Activated naive CD4-positive, alpha-beta T cell treated with anti-CD3 and anti-CD28 coated beads for 36 hours (primary cell): ENCODE data around the gene ANKS3. TPM values are rescaled to one million over a fixed set of nuclear protein-coding genes. Genes with fewer than 3 reads are reported as not detected.

Experiments
- CTCF ChIA-PET: fragments of 350-600 bp; sonication (Branson Sonifier 250); formaldehyde crosslinking; loops from one replicate; lab custom pipeline; 2021; ENCODE audit warnings: antibody characterized with exemption; lab: Charles Lee
- DNase-seq: peaks from one replicate; pipeline ENCODE4 v3.0.0-alpha.2; 2020
- H3K27ac Mint-ChIP-seq: one replicate; pipeline ENCODE4 v1.8.0; 2021; ENCODE audit warnings: mild to moderate bottlenecking, mixed read lengths
- H3K27me3 Mint-ChIP-seq: one replicate; pipeline ENCODE4 v1.8.0; 2021; ENCODE audit warnings: low read depth, mixed read lengths
- H3K36me3 Mint-ChIP-seq: one replicate; pipeline ENCODE4 v1.8.0; 2021; ENCODE audit warnings: low read depth, mixed read lengths
- H3K4me1 Mint-ChIP-seq: one replicate; pipeline ENCODE4 v1.8.0; 2021; ENCODE audit warnings: low read depth, mixed read lengths
- H3K4me3 Mint-ChIP-seq: one replicate; pipeline ENCODE4 v1.8.0; 2021; ENCODE audit warnings: mild to moderate bottlenecking, moderate library complexity, mixed read lengths
- H3K9me3 Mint-ChIP-seq: one replicate; pipeline ENCODE4 v1.8.0; 2021; ENCODE audit warnings: mixed read lengths
- intact Hi-C: fragments of 100-400 bp; cut with micrococcal nuclease; formaldehyde crosslinking; loops from one replicate; pipeline ENCODE4 v1.15.1; 2023
- total RNA-seq, 2 experiments: library from RNA; stranded (reverse); gene quantifications; one replicate each; pipeline ENCODE4 v1.2.3, GENCODE V29; 2021

The ANKS3 gene
- 10 to 100 TPM in 1 of 2 experiments, 1 to 10 TPM in 1; 8.2 to 11.7 TPM for total RNA-seq

DNA sequence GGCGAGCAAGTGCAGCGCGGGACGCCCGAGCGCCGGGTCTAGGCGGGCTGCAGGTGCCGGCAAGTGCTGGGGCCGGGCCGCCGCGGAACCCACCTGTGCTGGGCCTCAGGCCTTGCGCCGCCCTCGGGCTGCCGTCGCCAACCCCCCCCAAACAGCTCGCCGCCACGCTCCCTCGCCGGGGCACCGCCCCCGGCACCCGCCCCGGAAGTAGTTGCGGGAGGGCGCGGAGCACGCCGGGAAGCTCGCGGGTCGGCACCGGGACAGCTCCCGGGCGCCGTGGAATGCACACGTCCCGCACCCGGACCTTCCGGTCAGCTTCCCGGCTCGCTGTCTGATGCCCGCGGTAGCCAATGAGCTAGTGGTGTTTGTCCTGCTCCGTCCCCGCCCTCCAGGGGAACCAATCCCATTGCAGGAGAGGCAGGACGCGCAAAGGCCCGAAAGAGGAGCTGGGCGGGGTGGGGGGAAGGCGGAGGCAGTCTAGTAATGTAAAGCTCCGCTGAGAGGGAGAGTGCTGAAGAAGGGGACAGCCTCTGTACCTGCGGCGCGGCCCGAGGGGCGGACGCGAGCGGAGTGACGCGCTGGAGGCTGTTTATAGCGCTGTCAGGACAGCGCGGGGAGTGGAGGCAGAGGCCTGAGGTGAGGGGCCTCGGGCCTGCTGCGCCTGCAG is at the start of gene ANKS3, which contains the start of gene DNAAF8:
ANKS3 (minus strand) TSS at position 209 of the 667 bp plus-strand sequence. CDS start 4,122 bp downstream, outside the sequence.
DNAAF8 (plus strand) TSS at position 475 of the 667 bp plus-strand sequence. CDS start 1,978 bp downstream, outside the sequence.
- DNase-seq, result peak; percentile 75
- Mint-ChIP-seq H3K9me3 (no peaks in the 10 kb centered on the region), H3K36me3 (no peaks in the 10 kb centered on the region), H3K4me3 (peak within 1 kb of the TSS; percentile 87), H3K27me3 (no peaks in the 10 kb centered on the region), H3K27ac (peak within 1 kb of the TSS; percentile 46), H3K4me1 (peaks cover 16% of the 10 kb centered on the region)
- intact Hi-C loops, result loop anchor here (1.0 kb wide), 5 partner anchors 33 to 224 kb away; partner anchors contain the start of genes GLYR1, ROGDI, SEC14L5 and UBN1
- CTCF ChIA-PET, result interaction anchor here (0.5 to 1.2 kb wide), 6 partner anchors 24 to 461 kb away, joined by 3 to 4 read pairs (median 3); partner anchors contain the start of genes MGRN1 and TFAP4

- Mint-ChIP-seq H3K36me3 (no peaks in the 10 kb centered on the region), H3K9me3 (no peaks in the 10 kb centered on the region), H3K27ac (no peak overlapping the region), H3K27me3 (no peaks in the 10 kb centered on the region), H3K4me3 (no peak overlapping the region), H3K4me1 (no peaks in the 10 kb centered on the region)
- intact Hi-C loops, result no loop called here
- no peak for DNase-seq
- CTCF ChIA-PET, result no interaction called here
These were observed 49.3 kb upstream of the ANKS3 start for GRCh38 chr16:4783251-4783950.

DNA sequence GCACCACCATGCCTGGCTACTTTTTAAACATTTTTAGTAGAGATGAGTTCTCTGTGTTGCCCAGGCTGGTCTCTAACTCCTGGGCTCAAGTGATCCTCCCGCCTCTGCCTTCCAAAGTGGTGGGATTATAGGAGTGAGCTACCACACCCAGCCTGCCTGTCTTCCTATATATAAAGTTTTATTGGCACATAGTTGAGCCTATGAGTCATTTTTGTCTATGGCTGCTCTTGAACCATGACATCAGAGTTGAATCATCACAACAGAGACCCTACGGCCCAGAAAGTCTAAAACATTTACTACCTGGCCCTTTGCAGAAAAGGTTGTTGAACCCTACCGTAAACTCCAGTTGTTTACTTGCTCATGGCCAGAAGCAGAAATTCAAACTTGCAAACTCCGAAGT is 46.2 kb upstream of the ANKS3 start:
- no peak overlapping the region for H3K4me3 Mint-ChIP-seq
- no peaks in the 10 kb centered on the region for H3K36me3 Mint-ChIP-seq
- no peaks in the 10 kb centered on the region for H3K27me3 Mint-ChIP-seq
- intact Hi-C loops, result no loop called here
- H3K27ac Mint-ChIP-seq, result no peak overlapping the region
- H3K4me1 Mint-ChIP-seq, result no peaks in the 10 kb centered on the region
- no peaks in the 10 kb centered on the region for H3K9me3 Mint-ChIP-seq
- CTCF ChIA-PET, result no interaction called here
- DNase-seq, result no peak

- Mint-ChIP-seq H3K36me3 (no peaks in the 10 kb centered on the region), H3K4me1 (no peaks in the 10 kb centered on the region), H3K4me3 (no peak overlapping the region), H3K27ac (no peak overlapping the region), H3K27me3 (no peaks in the 10 kb centered on the region), H3K9me3 (no peaks in the 10 kb centered on the region)
- DNase-seq, result no peak
- intact Hi-C loops, result no loop called here
- CTCF ChIA-PET, result interaction anchor here (0.6 kb wide), 1 partner anchor 20 kb away, joined by 3 read pairs; no protein-coding TSS in a partner anchor
These were observed 44.0 kb upstream of the ANKS3 start for GRCh38 chr16:4778050-4778392.

- H3K4me3 Mint-ChIP-seq, result no peak overlapping the region
- H3K36me3 Mint-ChIP-seq, result no peaks in the 10 kb centered on the region
- H3K4me1 Mint-ChIP-seq, result no peaks in the 10 kb centered on the region
- no peaks in the 10 kb centered on the region for H3K9me3 Mint-ChIP-seq
- no peaks in the 10 kb centered on the region for H3K27me3 Mint-ChIP-seq
- no peak overlapping the region for H3K27ac Mint-ChIP-seq
- CTCF ChIA-PET, result interaction anchor here (0.6 kb wide), 1 partner anchor 21 kb away, joined by 3 read pairs; no protein-coding TSS in a partner anchor
- no peak for DNase-seq
- intact Hi-C loops, result no loop called here
These were observed 43.4 kb upstream of the ANKS3 start for GRCh38 chr16:4777339-4778049.

GRCh38 chr16:4776141-4776705 is 42.2 kb upstream of the ANKS3 start:
- intact Hi-C loops, result no loop called here
- H3K27ac Mint-ChIP-seq, result no peak overlapping the region
- H3K36me3 Mint-ChIP-seq, result no peaks in the 10 kb centered on the region
- H3K9me3 Mint-ChIP-seq, result no peaks in the 10 kb centered on the region
- CTCF ChIA-PET, result no interaction called here
- no peaks in the 10 kb centered on the region for H3K4me1 Mint-ChIP-seq
- H3K4me3 Mint-ChIP-seq, result no peak overlapping the region
- no peak for DNase-seq
- no peaks in the 10 kb centered on the region for H3K27me3 Mint-ChIP-seq

DNA sequence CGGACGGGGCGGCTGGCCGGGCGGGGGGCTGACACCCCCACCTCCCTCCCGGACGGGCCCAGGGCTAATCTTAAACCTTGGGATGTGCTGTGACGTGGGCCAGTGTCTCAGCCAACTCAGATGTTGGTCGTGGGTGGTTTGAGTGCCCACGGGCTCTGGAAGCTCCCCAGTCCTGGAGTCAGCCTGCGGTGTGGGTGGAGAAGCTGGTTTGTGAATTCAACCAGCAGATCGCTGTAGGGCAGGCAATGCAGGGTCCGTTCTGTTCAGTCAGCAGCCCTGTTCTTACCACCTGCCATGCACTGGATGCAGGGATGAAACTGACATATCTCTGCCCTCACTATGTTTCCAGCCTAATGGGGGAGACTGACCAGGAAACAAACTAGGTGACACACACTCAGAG is 40.9 kb upstream of the ANKS3 start:
- Mint-ChIP-seq H3K27ac (no peak overlapping the region), H3K9me3 (no peaks in the 10 kb centered on the region), H3K36me3 (no peaks in the 10 kb centered on the region), H3K27me3 (no peaks in the 10 kb centered on the region), H3K4me3 (no peak overlapping the region), H3K4me1 (no peaks in the 10 kb centered on the region)
- intact Hi-C loops, result no loop called here
- no peak for DNase-seq
- CTCF ChIA-PET, result no interaction called here

- Mint-ChIP-seq H3K36me3 (no peaks in the 10 kb centered on the region), H3K27ac (no peak overlapping the region), H3K9me3 (no peaks in the 10 kb centered on the region), H3K4me1 (peaks cover 15% of the 10 kb centered on the region), H3K27me3 (no peaks in the 10 kb centered on the region), H3K4me3 (no peak overlapping the region)
- CTCF ChIA-PET, result interaction anchor here (0.7 kb wide), 1 partner anchor 184 kb away, joined by 6 read pairs; no protein-coding TSS in a partner anchor
- no peak for DNase-seq
- intact Hi-C loops, result no loop called here
These were observed 38.3 kb upstream of the ANKS3 start for GRCh38 chr16:4772351-4772750.

GRCh38 chr16:4771646-4772045 is 37.6 kb upstream of the ANKS3 start:
- CTCF ChIA-PET, result no interaction called here
- no peak overlapping the region for H3K4me3 Mint-ChIP-seq

DNA sequence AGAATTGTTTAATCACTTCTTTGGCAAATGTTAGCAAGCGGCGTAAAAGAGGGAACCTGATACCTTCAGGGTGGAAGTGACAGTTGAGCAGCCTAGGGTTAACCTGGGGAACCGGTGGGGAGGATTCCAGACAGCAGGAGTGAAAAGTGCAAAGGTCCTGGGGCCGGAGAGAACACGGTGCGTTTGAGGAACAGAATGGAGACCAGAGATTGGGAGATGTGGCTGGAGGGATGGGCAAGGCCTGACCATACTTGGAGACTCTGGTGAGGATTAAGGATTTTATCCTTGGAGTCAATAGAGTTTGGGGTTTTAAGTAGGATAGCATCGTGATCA is 35.2 kb upstream of the ANKS3 start:
- peaks cover 32% of the 10 kb centered on the region for H3K4me1 Mint-ChIP-seq
- H3K27me3 Mint-ChIP-seq, result no peaks in the 10 kb centered on the region
- H3K27ac Mint-ChIP-seq, result no peak overlapping the region
- H3K4me3 Mint-ChIP-seq, result peak overlapping the region; percentile 93
- H3K9me3 Mint-ChIP-seq, result no peaks in the 10 kb centered on the region
- CTCF ChIA-PET, result no interaction called here
- DNase-seq, result no peak
- no peaks in the 10 kb centered on the region for H3K36me3 Mint-ChIP-seq
- intact Hi-C loops, result loop anchor here (5.0 kb wide), 2 partner anchors 292 to 497 kb away; partner anchors contain the start of genes HMOX2 and TFAP4

More at GRCh38 chr16:4771646-4772045, 37.6 kb upstream of the ANKS3 start:
- no peaks in the 10 kb centered on the region for H3K27me3 Mint-ChIP-seq
- intact Hi-C loops, result no loop called here
- no peak for DNase-seq
- peaks cover 18% of the 10 kb centered on the region for H3K4me1 Mint-ChIP-seq
- no peaks in the 10 kb centered on the region for H3K36me3 Mint-ChIP-seq
- no peak overlapping the region for H3K27ac Mint-ChIP-seq
- no peaks in the 10 kb centered on the region for H3K9me3 Mint-ChIP-seq

DNA sequence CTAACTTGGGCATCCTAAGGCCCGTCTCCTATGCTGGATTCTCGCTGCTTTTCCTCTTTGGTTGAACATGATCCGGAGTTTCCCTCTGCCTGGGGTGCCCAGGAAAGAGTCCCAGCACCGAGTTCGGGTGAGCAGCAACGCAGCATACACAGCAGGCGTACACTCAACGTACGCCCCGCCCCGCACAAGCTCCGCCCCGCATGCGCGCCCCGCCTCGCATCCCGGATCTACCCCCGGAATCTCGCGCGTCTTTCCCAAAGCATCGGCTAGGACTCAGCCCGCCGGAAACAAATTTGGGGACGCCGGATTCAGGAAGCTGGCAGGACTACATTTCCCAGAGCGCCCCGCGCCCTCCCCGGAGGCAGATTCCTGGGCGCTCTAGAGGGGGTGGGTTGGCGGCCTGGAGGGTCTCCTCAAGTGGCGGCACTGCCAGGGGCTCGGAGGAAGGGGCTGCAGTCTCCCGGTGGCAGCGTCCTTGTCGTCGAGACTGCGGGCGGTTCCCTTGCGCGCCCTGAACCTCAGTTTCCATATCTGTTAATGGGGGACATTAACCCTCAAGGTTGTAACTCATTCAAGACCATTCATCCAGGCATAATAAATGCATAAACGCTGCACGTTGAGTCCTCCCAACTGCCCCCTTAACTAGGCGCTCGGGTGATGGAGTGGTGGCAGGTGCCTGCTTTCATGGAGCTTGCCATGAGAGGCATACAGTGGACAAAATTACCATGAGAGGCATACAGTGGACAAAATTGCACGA is 34.7 kb upstream of the ANKS3 start:
- Mint-ChIP-seq H3K4me1 (peaks cover 35% of the 10 kb centered on the region), H3K9me3 (no peaks in the 10 kb centered on the region), H3K27me3 (no peaks in the 10 kb centered on the region), H3K27ac (peak overlapping the region; percentile 93), H3K4me3 (peak overlapping the region; percentile 93), H3K36me3 (peaks cover 3% of the 10 kb centered on the region)
- peak; percentile 92 for DNase-seq
- CTCF ChIA-PET, result no interaction called here
- intact Hi-C loops, result loop anchor here (1.0 to 5.0 kb wide), 6 partner anchors 34 to 496 kb away; partner anchors contain the start of genes GLYR1, HMOX2, MGRN1 and ROGDI
